GM23338 (cell line): Measurements from ENCODE around the gene CACNA1D. TPM values are rescaled to one million over a fixed set of nuclear protein-coding genes. Genes with fewer than 3 reads are reported as not detected.
"Not testable (repeated sequence)": the region's sequence is repeated elsewhere in the genome, so short reads cannot be mapped to it uniquely, and the experiment has no call there.

Source experiments
- ATAC-seq: fragments of 200-7000 bp; cut with Tn5 transposase; 3 replicates; pipeline ENCODE4 v1.9.1; 2020
- DNase-seq: peaks from one replicate; pipeline ENCODE4 v3.0.0-alpha.2; 2015; ENCODE audit warnings: low spot score
- H2AFZ ChIP-seq: fragments of 200-600 bp; sonication (generic); 2 replicates; pipeline ENCODE4 v1.8.0; 2016; ENCODE audit warnings: antibody characterized with exemption, mild to moderate bottlenecking, moderate library complexity
- H3F3A ChIP-seq: fragments of 200-600 bp; sonication (generic); replicated peaks from 2 replicates; pipeline ENCODE4 v1.8.0; 2017; ENCODE audit warnings: antibody characterized with exemption, mixed run types, low read depth
- H3K27ac ChIP-seq: fragments of 200-600 bp; sonication (generic); 2 replicates; pipeline ENCODE4 v1.6.1; 2016; ENCODE audit warnings: low read depth
- H3K27me3 ChIP-seq: fragments of 200-600 bp; sonication (generic); 2 replicates; pipeline ENCODE4 v1.8.0; 2016; ENCODE audit warnings: mild to moderate bottlenecking, mixed run types, moderate library complexity; ENCODE audit not compliant: insufficient read depth
- H3K36me3 ChIP-seq: fragments of 200-600 bp; sonication (generic); 2 replicates; pipeline ENCODE4 v1.8.0; 2016; ENCODE audit warnings: mild to moderate bottlenecking; ENCODE audit not compliant: insufficient read depth
- H3K4me1 ChIP-seq: fragments of 200-600 bp; sonication (generic); 2 replicates; pipeline ENCODE4 v1.8.0; 2016; ENCODE audit warnings: mild to moderate bottlenecking, moderate library complexity; ENCODE audit not compliant: insufficient read depth
- H3K4me2 ChIP-seq: fragments of 200-600 bp; sonication (generic); 2 replicates; pipeline ENCODE4 v1.7.1; 2017; ENCODE audit warnings: mixed run types
- H3K4me3 ChIP-seq: fragments of 200-600 bp; sonication (generic); 2 replicates; pipeline ENCODE4 v1.6.1; 2016; ENCODE audit warnings: mixed run types
- H3K79me2 ChIP-seq: fragments of 200-600 bp; sonication (generic); replicated peaks from 2 replicates; pipeline ENCODE4 v1.8.0; 2017; ENCODE audit warnings: mild to moderate bottlenecking; ENCODE audit not compliant: insufficient read depth
- H3K9me2 ChIP-seq: fragments of 200-600 bp; sonication (generic); 2 replicates; pipeline ENCODE4 v1.8.0; 2017; ENCODE audit not compliant: insufficient read depth
- H4K20me1 ChIP-seq: fragments of 200-600 bp; sonication (generic); replicated peaks from 2 replicates; pipeline ENCODE4 v1.8.0; 2017; ENCODE audit warnings: mild to moderate bottlenecking; ENCODE audit not compliant: insufficient read depth
- H3K27ac Mint-ChIP-seq: 2 replicates; pipeline ENCODE4 v1.8.0; 2020; ENCODE audit warnings: inconsistent platforms, mild to moderate bottlenecking, moderate library complexity, mixed read lengths
- H3K27me3 Mint-ChIP-seq: 3 replicates; pipeline ENCODE4 v1.8.0; 2022; ENCODE audit warnings: low read depth, mild to moderate bottlenecking, moderate library complexity, mixed read lengths, inconsistent platforms; ENCODE audit not compliant: insufficient read depth, poor library complexity
- H3K36me3 Mint-ChIP-seq: 3 replicates; pipeline ENCODE4 v1.8.0; 2021; ENCODE audit warnings: low read depth, mild to moderate bottlenecking, inconsistent platforms, moderate library complexity, mixed read lengths
- H3K4me1 Mint-ChIP-seq: 3 replicates; pipeline ENCODE4 v1.8.0; 2020; ENCODE audit warnings: mild to moderate bottlenecking, inconsistent platforms, mixed read lengths
- H3K4me3 Mint-ChIP-seq: 3 replicates; pipeline ENCODE4 v1.8.0; 2021; ENCODE audit warnings: moderate library complexity, mild to moderate bottlenecking, inconsistent platforms, mixed read lengths
- H3K9me3 Mint-ChIP-seq: 3 replicates; pipeline ENCODE4 v1.8.0; 2020; ENCODE audit warnings: moderate library complexity, mild to moderate bottlenecking, inconsistent platforms, mixed read lengths
- CREB1 ChIP-seq: fragments of 250-450 bp; sonication (Bioruptor Pico); IDR thresholded peaks from 2 replicates; pipeline ENCODE4 v1.5.0; 2020; ENCODE audit warnings: low read depth, mild to moderate bottlenecking, moderate library complexity
- CTCF ChIP-seq, 2 experiments: fragments of 200-600 bp in 1 of 2; sonication (generic) in 1 of 2; conservative IDR thresholded peaks; 2 replicates each; pipeline versions ENCODE4 v1.5.1 to v1.6.1; 2016 to 2017; ENCODE audit warnings: antibody characterized with exemption in 2 of 2, low read depth in 2 of 2, mild to moderate bottlenecking in 2 of 2, moderate library complexity in 1 of 2
- ETS1 ChIP-seq: IDR thresholded peaks from 2 replicates; pipeline ENCODE4 v1.6.1; 2016; ENCODE audit warnings: antibody characterized with exemption
- EZH2 ChIP-seq: fragments of 200-600 bp; sonication (generic); IDR thresholded peaks from one replicate; pipeline ENCODE4 v1.8.0; 2017; ENCODE audit warnings: antibody characterized with exemption, mild to moderate bottlenecking, low read depth; ENCODE audit not compliant: unreplicated experiment
- JUNB ChIP-seq: IDR thresholded peaks from one replicate; pipeline ENCODE4 v1.6.1; 2016; ENCODE audit warnings: antibody characterized with exemption; ENCODE audit not compliant: unreplicated experiment
- NANOG ChIP-seq: IDR thresholded peaks from 2 replicates; pipeline ENCODE4 v1.6.1; 2016; ENCODE audit warnings: antibody characterized with exemption, borderline replicate concordance
- REST ChIP-seq: IDR thresholded peaks from one replicate; pipeline ENCODE4 v1.6.1; 2018; ENCODE audit warnings: antibody characterized with exemption; ENCODE audit not compliant: unreplicated experiment
- STAT1 ChIP-seq: IDR thresholded peaks from one replicate; pipeline ENCODE4 v1.6.1; 2016; ENCODE audit warnings: antibody characterized with exemption; ENCODE audit not compliant: unreplicated experiment
- ZNF114 ChIP-seq: fragments of 250-450 bp; sonication (Bioruptor Pico); IDR thresholded peaks from 2 replicates; pipeline ENCODE4 v1.5.0; 2020; ENCODE audit warnings: mild to moderate bottlenecking, moderate library complexity
- ZNF331 ChIP-seq: fragments of 250-450 bp; sonication (Bioruptor Pico); IDR thresholded peaks from 2 replicates; pipeline ENCODE4 v1.5.0; 2020; ENCODE audit warnings: low read depth, mild to moderate bottlenecking, moderate library complexity
- polyA plus RNA-seq: library from polyadenylated mRNA; unstranded; fragments of >200 nt; fragmentation: Nextera tagmentation; extraction: Ambion mirVana; gene quantifications from 2 replicates; pipeline ENCODE4 v1.2.1, GENCODE V29; 2016
- total RNA-seq: library from RNA; depleted of rRNA; stranded (reverse); fragments of >200 nt; shearing (Covaris generic); gene quantifications from 2 replicates; pipeline ENCODE4 v1.2.3, GENCODE V29; 2014
- TF ChIP-seq, protein P1 (sequence below): fragments of 250-450 bp; sonication (Bioruptor Pico); IDR thresholded peaks from 2 replicates; pipeline ENCODE4 v1.5.0; 2020; ENCODE audit warnings: mild to moderate bottlenecking, moderate library complexity

The CACNA1D gene
- total and polyA plus RNA-seq, 2 experiments from 2014 or later = 1.7 to 1.8 TPM

DNA sequence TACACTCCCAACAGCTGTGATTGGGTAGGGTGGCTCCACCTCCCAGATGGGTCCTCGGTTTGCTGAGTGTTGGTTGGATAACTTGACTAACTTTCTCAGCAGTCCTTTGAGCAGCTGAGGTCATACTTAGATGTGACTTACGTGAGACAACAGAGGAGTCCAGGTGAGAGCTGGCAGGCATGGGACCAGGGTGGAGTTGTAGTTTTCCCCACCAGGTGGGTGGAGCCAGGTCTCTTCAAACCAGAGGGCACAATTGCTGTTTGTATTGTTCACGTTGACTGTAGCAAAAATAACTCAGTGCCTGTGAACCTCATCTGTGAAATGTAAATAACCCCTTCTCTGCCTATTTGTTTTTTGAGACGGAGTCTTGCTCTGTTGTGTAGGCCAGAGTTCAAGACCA, 144.4 kb downstream of the CACNA1D start:
- not testable (repeated sequence) for H3K4me2 ChIP-seq, H3K79me2 ChIP-seq, H2AFZ ChIP-seq, H3K27ac Mint-ChIP-seq, H3K9me3 Mint-ChIP-seq, ATAC-seq, H4K20me1 ChIP-seq, H3K27me3 Mint-ChIP-seq, H3K4me1 Mint-ChIP-seq, H3K9me2 ChIP-seq, H3K36me3 Mint-ChIP-seq, H3K27me3 ChIP-seq, H3K4me1 ChIP-seq, DNase-seq, H3K4me3 Mint-ChIP-seq, H3K27ac ChIP-seq, H3K36me3 ChIP-seq, H3K4me3 ChIP-seq, H3F3A ChIP-seq

- Histone ChIP-seq H4K20me1 (no peaks in the 10 kb centered on the region), H3K36me3 (no peaks in the 10 kb centered on the region), H3K9me2 (no peaks in the 10 kb centered on the region), H3K27ac (no peak overlapping the region), H3K27me3 (no peaks in the 10 kb centered on the region), H3K4me1 (no peaks in the 10 kb centered on the region), H3K79me2 (no peaks in the 10 kb centered on the region), H3K4me2 (no peak overlapping the region), H3K4me3 (no peak overlapping the region), H2AFZ (no peak overlapping the region), H3F3A (no peaks in the 10 kb centered on the region)
- H3K4me3 Mint-ChIP-seq = no peak overlapping the region
- H3K27ac Mint-ChIP-seq = no peak overlapping the region
- DNase-seq (no peak), ATAC-seq (no peak)
- no peaks in the 10 kb centered on the region for H3K4me1 Mint-ChIP-seq
- H3K9me3 Mint-ChIP-seq = no peaks in the 10 kb centered on the region
- H3K27me3 Mint-ChIP-seq = peaks cover 2% of the 10 kb centered on the region
- no peaks in the 10 kb centered on the region for H3K36me3 Mint-ChIP-seq
- TF ChIP-seq CREB1 (CRISPR knock-in tag) (no peak), JUNB (no peak), REST (no peak), ZNF114 (no peak), STAT1 (no peak), CTCF (conservative IDR thresholded peaks at IDR 0.05; ENCODE audit: low read depth in 2 of 2) (no peak), EZH2 (no peak), ZNF331 (CRISPR knock-in tag) (no peak), NANOG (no peak), ETS1 (no peak)
- TF ChIP-seq, protein P1, sequence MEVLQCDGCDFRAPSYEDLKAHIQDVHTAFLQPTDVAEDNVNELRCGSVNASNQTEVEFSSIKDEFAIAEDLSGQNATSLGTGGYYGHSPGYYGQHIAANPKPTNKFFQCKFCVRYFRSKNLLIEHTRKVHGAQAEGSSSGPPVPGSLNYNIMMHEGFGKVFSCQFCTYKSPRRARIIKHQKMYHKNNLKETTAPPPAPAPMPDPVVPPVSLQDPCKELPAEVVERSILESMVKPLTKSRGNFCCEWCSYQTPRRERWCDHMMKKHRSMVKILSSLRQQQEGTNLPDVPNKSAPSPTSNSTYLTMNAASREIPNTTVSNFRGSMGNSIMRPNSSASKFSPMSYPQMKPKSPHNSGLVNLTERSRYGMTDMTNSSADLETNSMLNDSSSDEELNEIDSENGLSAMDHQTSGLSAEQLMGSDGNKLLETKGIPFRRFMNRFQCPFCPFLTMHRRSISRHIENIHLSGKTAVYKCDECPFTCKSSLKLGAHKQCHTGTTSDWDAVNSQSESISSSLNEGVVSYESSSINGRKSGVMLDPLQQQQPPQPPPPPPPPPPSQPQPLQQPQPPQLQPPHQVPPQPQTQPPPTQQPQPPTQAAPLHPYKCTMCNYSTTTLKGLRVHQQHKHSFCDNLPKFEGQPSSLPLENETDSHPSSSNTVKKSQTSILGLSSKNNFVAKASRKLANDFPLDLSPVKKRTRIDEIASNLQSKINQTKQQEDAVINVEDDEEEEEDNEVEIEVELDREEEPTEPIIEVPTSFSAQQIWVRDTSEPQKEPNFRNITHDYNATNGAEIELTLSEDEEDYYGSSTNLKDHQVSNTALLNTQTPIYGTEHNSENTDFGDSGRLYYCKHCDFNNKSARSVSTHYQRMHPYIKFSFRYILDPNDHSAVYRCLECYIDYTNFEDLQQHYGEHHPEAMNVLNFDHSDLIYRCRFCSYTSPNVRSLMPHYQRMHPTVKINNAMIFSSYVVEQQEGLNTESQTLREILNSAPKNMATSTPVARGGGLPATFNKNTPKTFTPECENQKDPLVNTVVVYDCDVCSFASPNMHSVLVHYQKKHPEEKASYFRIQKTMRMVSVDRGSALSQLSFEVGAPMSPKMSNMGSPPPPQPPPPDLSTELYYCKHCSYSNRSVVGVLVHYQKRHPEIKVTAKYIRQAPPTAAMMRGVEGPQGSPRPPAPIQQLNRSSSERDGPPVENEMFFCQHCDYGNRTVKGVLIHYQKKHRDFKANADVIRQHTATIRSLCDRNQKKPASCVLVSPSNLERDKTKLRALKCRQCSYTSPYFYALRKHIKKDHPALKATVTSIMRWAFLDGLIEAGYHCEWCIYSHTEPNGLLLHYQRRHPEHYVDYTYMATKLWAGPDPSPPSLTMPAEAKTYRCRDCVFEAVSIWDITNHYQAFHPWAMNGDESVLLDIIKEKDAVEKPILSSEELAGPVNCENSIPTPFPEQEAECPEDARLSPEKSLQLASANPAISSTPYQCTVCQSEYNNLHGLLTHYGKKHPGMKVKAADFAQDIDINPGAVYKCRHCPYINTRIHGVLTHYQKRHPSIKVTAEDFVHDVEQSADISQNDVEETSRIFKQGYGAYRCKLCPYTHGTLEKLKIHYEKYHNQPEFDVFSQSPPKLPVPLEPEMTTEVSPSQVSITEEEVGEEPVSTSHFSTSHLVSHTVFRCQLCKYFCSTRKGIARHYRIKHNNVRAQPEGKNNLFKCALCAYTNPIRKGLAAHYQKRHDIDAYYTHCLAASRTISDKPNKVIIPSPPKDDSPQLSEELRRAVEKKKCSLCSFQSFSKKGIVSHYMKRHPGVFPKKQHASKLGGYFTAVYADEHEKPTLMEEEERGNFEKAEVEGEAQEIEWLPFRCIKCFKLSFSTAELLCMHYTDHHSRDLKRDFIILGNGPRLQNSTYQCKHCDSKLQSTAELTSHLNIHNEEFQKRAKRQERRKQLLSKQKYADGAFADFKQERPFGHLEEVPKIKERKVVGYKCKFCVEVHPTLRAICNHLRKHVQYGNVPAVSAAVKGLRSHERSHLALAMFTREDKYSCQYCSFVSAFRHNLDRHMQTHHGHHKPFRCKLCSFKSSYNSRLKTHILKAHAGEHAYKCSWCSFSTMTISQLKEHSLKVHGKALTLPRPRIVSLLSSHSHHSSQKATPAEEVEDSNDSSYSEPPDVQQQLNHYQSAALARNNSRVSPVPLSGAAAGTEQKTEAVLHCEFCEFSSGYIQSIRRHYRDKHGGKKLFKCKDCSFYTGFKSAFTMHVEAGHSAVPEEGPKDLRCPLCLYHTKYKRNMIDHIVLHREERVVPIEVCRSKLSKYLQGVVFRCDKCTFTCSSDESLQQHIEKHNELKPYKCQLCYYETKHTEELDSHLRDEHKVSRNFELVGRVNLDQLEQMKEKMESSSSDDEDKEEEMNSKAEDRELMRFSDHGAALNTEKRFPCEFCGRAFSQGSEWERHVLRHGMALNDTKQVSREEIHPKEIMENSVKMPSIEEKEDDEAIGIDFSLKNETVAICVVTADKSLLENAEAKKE (CRISPR knock-in tag) = no peak
Observed at GRCh38 chr3:53641397-53641796, 147.0 kb downstream of the CACNA1D start.
